Stimulated activated CD8-positive, alpha-beta memory T cell treated with anti-CD3 and anti-CD28 coated beads, Interleukin-4, amount 100 ng/mL, for 1 hour (primary cell): ENCODE data around the gene EZH2.

Source experiments
- DNase-seq, 2 donors: peaks; one replicate each; pipeline ENCODE4 v3.0.0-alpha.2; 2020; ENCODE audit warnings: low read depth in 2 of 2, low spot score in 1 of 2

EZH2 gene

DNA sequence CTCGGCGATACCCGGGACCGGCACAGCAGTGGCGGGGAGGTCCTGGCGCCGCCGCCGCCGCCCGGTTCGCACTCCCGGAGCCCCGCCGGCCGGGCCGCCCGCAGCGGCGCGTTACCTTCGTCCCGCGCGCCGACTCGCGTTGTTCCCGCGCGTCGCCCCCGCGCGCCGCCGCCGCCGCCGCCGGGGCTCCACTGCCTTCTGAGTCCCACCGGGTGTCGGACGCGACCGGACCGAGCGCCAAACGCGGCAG, at the start of gene EZH2:
EZH2 (minus strand) TSS at position 243 of the 250 bp plus-strand sequence. CDS start 36,993 bp downstream, outside the sequence.
- DNase-seq, result no peak

DNA sequence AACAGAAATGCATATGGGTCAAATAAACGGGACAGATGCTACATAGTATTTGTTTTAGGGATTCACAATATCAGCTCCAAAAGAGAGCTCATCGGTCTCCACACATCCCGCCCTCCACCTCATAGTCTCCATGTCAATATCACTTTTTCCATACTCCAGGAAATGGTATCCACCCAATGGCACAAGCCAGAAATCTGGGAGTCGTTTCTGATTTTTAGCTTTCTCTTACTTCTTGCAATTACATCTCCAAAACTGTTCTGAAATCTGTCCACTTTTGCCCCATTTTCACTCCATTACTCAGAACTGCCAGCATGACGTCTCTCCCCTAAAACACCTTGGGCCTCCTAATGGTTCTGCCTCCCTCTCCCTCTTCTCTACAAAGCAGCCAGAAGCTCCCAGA, 47.4 kb upstream of the EZH2 start:
- DNase-seq, result no peak

DNA sequence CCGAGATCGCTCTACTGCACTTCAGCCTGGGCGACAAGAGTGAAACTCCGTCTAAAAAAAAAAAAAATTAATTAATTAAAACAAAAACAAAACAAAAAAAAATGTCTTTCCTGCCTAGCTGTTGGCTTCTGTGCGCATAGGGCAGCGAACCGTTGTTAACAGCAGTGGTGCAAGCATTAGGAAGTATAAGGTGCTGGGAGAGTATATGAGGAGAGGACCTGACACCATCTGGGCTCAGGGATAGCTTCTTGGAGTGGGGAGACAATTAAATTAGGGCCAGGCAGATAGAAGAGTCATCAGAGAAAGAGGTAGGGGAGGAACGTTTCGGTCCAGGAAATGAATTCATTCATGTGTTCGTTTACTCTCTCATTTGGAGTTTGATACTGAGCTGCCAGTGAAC, 46.2 kb upstream of the EZH2 start:
- DNase-seq, result no peak

DNA sequence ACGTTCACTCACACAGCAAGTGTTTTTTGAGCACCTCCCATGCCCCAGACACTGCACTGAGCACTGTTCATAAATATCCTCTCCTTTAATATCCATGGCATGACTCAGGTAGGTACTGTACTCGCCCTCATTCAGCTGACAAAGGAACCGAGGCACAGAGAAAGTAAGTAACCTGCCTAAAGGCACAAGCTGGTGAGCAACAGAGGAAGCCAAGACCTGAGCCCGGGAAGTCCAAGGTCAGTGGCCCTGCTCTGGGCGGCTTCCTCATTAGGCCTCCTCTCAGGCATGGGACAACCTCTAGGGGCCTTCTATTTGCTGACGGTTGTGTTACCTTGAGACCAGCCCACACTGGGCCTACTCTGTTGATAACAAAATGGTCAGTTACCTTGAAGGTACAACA, 45.1 kb upstream of the EZH2 start:
- DNase-seq, result no peak

DNA sequence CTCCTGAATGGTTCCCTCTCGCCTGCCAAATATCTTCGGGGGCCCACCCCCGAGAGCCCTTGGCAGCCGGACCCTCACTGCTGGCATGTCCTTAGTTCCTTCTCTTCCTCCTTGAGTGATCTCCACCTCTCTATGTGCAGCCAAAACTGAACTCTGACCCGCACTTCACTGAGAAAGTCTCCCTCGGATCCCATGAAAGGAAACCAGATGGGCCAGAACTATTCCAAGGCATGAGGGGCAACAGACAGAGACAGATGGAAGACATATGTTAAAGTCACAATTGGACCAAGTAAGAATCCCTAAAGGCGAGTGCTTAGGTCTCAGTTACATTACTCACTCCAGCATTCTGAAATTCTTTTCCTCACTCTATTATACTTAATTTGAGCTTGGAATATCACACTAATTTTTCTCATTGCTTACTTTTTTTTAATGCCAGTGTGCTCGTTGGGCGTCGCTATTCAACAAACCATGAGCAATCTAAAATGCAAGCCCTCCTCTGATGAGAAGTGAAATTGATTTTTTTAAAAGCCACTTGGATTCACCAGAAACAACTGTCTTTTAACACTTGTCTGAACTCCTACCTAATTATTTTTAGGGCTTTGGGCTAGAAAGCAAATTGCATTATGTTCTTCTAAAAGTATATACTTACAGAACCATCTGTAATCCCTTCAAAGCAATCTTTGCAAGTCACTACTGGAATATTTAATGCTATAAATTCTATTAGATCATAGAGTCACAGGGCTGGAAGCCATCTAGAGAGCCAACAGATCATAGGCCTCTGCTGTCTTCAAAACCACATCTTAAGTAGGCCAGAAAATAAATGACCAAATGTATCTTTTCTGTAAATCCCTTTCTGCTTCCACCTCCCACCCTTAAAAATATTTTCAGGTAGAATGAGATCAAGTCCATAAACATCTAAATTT, 43.3 kb upstream of the EZH2 start:
- no peak for DNase-seq

DNA sequence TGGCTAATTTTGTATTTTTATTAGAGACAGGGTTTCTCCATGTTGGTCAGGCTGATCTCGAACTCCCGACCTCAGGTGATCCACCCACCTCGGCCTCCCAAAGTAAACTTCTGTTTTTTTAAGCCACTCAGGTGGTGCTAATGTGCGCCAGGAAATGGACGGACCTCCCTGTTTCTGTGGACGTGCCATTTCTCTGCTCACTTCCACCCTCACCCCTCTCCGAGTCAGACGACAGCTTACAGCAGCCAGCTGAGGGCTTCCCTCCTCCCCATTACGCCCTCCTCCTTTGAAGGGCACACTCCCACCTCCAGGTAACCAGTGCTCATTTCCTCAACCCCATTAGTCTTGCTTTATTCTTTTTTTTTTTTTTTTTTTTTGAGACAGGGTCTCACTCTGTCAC, 41.7 kb upstream of the EZH2 start:
- DNase-seq, result no peak

DNA sequence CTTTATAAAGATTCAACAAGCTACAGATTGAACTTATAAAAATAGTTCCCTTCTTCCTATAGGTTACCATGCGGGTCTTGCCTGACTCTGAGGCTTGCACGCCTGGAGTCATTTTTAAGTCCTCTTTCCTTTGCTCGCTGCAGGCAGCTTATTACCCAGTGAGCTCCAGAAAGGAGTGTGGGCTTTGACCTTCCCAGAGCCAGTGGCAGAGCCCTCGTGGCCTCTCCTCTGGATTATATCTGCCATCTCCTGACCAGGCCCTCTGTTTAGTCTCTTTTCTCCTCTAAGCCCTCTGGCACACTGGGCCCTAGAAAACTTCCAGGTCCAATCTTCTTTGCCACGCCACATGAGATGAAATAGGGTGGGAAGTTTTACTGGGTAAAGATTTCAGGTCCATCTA, 39.9 kb upstream of the EZH2 start:
- no peak for DNase-seq

DNA sequence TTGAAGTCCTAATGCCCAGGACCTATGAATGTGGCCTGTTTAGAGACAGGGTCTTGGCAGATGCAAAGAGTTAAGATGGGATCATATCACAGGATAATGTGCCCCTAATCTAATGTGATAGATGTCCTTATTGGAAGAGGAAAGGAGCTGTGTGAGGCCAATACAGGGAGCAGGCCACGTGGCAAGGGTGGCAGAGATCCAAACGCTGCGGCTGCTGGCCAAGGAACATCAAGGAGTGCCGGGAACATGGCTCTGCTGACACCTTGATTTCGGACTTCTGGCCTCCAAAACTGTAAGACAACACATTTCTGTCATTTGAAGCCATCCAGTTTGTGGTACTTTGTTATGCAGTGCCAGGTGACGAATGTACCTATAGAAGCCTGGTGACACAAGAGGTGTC, 37.7 kb upstream of the EZH2 start:
- DNase-seq, result no peak

DNA sequence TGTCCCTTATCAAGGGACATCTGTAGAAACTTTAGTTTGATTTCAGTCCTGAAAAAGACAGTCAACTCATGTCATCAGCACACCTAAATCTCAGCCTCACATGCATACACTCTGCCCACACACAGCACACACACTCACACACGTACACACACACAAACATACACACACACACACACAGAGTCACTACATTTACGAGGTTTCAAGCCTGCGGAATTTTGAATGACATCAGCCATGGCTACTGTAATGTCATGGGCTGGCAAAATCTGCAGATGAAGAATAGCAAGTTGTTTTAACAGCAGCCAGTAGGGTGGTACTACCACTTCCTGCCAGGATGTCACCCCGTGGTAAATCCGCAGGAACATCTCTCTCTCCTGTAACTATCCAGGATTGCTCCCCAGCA, 37.1 kb upstream of the EZH2 start:
- DNase-seq, result no peak

DNA sequence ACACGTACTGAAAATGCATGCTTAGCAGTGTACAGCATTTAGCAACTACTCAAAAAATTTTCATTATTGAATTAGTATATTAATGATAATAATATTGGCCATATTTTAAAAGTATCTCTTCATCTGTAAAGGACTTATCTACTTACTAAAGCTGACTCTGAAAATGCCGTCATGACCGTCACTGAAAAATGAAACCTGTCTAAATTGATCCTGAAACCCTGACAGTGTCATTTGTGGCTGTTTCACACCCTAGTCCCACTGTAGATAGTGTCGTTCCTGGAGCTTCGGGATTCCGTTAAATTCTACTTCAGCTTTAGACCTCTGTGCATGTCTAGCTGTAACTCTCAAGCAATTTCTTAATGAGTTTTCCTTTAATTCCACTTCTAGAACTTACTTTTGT, 35.8 kb upstream of the EZH2 start:
- no peak for DNase-seq

DNA sequence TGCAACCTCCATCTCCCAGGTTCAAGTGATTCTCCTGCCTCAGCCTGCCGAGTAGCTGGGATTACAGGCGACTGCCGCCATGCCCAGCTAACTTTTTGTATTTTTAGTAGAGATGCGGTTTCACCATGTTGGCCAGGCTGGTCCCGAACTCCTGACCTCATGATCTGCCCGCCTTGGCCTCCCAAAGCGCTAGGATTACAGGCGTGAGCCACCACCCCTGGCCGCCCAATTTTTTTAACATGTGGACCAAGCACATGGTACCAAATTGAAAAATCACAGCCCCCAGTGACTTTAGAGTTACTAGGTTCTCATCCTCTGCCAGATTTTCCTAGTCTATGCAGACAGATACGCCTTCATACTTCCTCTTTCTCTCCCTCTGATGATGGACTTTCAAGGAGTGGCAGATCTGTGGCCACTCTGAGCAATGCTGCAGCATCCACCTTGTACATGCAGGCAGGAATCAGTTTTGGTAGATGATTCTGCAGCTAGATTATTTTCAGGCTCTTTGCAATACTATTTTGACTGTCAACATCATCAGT, 34.0 kb upstream of the EZH2 start:
- no peak for DNase-seq

DNA sequence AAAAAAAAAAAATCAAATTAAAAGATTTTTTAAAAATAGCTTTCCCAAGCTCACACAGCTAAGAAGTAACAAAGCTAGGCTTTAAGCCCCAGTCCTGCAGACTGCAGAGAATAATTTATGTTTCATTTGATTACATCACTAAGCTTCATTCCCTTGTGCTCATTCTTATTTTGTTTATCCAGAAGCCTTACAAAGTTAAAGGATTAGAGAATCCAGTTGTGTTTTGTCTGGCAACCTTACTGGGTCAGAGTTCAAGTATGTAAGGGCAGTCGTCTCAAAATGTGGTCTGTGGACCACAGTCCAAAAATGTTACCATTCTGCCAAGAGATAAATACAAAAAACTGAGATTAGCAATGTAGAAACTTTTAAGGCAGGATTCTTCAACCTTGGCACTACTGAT, 32.1 kb upstream of the EZH2 start:
- no peak for DNase-seq

DNA sequence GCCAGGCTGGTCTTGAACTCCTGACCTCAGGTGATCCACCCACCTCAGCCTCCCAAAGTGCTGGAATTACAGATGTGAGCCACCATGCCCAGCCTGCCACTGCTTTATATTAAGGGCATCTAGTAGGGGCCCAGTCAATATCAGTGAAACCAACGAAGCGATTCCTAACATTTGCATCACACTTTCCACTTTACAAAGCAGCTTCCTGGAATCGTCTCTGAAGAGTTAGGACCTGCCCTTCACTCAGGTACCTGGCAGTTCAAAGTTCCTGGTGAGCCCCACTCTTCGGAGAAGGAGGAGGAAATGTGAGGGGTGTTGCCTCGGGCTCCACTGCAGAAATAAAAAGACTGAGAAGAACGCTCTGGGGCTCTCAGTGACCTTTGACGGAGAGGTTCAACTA, 31.1 kb upstream of the EZH2 start:
- DNase-seq, result no peak

DNA sequence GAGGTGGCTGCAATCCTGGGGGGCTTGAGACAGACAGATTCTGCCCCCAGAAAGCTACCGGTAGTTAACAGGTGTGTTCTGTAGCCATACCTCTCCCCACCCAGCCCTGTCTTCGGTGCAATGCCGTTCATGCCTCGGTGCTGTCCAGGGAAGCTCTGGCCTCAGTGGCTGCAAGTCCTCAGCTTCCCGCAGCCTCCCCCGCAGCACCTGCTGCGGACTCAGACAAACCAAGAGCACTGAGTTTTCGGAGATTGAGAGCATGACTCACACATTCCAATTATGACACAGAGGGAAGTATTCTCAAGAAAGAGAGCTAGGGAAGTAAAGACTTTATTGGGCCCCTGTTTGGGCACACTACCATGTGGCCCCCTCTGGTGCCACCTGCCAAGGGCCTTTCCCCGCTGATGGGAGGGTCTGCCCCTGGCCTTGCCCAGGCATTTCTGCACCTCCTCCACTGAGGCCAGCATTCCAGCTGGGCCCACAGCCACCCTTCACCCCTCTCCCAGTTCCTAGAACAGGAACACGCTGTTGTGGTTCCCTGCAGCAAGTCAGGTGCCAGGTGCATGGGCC, 30.2 kb upstream of the EZH2 start:
- no peak for DNase-seq

DNA sequence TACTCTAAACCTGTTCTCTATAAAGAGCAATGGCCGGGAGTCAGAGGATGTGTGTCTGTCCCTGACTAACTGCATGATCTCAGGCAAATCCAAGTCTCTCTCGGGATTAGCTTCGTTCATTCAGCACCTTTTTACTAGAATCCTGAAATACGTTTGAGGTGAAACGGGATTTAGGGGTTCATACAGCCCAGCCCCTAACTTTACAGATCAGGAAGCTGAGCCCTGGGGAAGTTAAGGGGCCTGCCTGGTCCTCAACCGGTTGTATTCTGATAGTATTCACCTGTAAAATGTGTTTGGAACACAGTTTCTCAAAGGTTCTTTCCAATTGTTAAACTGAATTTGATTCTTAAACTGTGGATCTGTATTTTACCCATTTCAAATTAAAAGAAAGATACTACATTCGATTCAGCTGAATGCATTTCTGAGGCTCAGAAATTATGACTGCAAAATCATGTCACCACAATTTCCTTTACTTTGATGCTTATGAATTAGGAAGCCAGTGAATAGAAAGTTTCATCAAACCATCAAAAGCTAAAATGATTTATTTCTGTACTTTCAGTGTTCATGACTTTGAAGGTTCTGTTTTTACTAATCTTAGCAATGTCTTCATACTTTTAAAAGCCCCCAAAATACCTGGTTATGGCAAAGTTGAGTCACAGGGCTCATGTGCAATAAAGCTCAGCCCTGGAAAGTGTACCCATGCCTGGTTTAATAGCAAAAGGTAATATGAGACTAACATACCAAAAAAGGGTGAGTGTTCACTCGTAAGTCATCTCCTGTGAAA, 28.9 kb upstream of the EZH2 start:
- no peak for DNase-seq

DNA sequence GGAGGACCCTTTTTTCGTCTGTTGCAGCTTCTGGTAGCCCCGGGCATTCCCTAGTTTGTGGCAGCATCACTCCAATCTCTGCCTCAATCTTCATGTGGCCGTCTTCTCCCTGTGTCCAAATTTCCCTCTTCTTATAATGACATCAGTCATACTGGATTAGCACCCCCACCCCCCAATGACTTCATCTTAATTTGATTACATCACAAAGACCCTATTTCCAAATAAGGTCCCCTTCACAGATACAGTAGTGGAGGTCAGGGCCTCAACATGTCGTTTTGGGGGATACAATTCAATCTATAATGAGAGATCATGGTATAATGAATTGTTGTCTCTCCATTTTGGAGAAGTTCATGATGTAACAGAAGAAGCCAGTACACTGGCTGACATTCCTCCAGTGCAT, 28.1 kb upstream of the EZH2 start:
- no peak for DNase-seq

DNA sequence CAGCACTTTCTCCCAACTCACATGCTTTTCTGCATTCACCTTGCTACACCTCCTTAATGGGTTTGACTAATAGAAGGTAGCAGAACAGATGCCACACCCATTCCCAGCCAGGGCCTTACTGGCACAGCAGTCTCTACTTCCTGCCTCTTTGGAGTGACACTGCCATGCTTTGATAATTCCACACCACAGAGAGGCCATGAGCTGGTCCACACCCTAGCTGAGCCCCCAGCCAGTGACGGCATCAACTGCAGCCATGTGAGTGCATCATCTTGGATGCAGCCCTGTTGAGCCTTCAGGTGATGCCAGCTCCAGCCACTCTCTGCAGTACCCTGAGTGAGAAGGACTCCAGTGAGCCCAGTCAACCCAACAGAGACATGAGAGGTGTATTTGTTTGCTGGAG, 27.5 kb upstream of the EZH2 start:
- DNase-seq, result no peak

DNA sequence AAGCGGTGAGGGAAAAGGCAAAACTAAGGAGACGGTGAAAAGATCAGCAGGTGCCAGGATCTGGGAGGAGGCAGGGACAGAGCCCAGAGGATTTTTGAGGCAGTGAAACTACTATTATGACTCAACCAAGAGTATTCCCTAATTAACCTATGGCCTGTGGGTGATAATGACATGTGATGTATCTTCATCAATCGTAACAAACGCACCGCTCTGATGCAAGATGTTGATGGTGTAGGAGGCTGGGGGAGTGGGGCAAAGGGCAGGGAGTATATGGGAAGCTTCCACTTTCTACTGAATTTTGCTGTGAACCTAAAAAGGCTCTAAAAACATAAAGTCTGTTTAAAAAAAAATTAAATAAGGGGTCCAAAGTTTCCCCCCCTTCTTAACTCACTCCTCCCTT, 25.5 kb upstream of the EZH2 start:
- DNase-seq, result no peak

DNA sequence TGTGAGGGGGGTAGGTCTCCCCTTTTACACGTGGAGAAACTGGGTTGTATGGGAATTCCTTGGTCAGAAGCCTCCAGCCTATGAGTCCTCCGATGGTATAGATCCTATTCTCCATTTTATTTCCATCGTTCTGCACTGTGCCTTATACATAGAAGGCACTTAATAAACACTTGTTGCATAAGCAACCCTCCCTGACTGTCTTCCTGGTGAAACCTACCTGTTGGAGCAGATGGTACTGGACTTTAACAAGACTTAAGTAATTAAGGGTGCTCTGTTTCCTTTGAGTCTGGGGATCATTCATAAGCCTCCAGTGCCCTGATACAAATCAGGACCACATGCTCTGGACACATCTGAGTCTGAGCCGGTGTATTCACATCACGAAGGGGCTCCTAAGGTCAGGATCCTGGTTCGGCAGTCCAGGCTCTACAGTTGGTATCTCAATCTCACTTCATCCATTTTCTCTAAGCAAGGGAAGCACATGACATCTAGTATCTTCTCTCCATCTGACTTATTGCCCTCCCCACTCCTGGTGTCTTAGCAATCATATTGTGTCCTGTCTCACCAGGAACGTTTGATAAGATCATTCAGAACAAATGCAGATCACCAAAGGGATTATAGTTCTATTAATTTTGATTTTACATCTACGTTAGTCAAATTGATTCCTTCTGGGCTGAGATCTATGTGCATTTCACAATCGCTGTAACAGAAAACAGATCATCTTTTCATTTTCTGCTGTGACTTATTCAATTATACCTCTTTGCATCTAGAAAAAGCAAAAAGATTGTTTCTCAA, 22.8 kb upstream of the EZH2 start:
- DNase-seq, result no peak

DNA sequence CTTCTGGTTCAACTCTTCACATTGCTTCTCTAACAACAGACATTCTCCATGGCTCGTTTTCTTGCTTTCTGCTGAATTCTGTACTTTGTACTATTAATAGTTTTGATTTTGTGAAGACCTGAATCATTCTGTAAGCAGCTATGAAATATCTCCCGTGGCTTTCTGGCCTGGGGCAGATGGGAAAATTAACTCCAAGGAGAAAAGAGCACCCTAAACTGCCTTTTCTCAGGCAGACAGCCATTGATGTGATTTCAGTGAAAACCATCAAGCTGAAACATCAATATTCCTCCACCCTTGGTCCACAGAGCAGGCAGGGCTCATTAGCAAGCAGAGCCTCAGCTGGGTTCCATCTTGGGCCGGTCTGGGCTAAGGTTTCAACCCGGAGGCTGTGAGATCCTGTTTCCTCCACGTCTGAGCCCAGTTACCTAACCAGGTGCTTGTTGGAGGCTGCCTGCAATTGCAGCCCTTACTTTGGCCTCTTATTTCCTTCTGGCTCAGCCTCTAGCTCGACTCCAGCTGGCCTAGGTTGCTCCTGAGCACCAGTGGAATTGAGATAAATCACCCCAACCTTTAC, 21.1 kb upstream of the EZH2 start:
- DNase-seq, result no peak

DNA sequence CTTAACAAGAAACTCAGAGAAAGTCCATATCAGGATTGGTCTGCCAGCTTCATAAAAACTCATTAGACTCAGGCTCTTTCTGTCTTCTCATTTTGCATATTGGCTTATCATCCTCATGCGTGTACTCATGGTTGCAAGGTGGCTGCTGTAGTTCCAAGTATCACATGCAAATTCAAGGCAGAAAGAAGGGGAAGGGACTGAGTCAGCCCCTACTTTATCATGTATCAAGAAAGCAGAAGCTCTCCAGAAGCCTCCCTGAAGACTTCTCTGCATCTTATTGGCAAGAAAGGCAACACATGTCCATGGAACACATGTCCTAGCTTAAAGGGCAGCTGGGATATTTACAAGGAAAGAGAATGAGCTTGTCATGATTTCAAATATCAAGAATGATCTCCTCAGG, 19.4 kb upstream of the EZH2 start:
- DNase-seq, result no peak
